T follicular helper cell (primary cell): ENCODE measurements around the gene FAM163B.
"Not testable (repeated sequence)": the region's sequence is repeated elsewhere in the genome, so short reads cannot be mapped to it uniquely, and the experiment has no call there.

Experiments
- DNase-seq: peaks from one replicate; pipeline ENCODE4 v3.0.0-alpha.2; 2020; ENCODE audit warnings: low read depth

FAM163B gene

GRCh38 chr9:133640160-133640559 lies 31.0 kb upstream of the FAM163B start:
- DNase-seq, result no peak

DNA sequence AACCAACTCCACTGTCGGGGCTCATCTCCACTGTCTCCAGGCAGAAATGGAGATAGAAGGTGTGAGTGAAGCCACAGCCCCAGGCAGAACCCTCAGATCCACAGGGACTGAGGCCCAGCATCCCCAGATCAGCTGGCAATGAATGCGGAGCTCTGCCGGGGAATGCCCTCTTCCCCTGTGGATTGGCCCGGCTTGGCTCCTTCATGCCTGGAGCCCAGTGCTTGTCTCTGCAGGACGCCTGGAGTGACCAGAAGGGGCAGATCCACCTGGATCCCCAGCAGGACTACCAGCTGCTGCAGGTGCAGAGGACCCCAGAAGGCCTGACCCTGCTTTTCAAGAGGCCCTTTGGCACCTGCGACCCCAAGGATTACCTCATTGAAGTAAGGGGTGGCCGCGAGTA lies 30.4 kb upstream of the FAM163B start:
- no peak for DNase-seq

GRCh38 chr9:133638711-133639110 lies 29.5 kb upstream of the FAM163B start:
- DNase-seq, result no peak

- no peak for DNase-seq
These were observed 28.9 kb upstream of the FAM163B start for GRCh38 chr9:133638076-133638475.

GRCh38 chr9:133637451-133638055 lies 28.4 kb upstream of the FAM163B start:
- DNase-seq, result no peak

GRCh38 chr9:133636902-133637301 lies 27.7 kb upstream of the FAM163B start:
- no peak for DNase-seq

DNA sequence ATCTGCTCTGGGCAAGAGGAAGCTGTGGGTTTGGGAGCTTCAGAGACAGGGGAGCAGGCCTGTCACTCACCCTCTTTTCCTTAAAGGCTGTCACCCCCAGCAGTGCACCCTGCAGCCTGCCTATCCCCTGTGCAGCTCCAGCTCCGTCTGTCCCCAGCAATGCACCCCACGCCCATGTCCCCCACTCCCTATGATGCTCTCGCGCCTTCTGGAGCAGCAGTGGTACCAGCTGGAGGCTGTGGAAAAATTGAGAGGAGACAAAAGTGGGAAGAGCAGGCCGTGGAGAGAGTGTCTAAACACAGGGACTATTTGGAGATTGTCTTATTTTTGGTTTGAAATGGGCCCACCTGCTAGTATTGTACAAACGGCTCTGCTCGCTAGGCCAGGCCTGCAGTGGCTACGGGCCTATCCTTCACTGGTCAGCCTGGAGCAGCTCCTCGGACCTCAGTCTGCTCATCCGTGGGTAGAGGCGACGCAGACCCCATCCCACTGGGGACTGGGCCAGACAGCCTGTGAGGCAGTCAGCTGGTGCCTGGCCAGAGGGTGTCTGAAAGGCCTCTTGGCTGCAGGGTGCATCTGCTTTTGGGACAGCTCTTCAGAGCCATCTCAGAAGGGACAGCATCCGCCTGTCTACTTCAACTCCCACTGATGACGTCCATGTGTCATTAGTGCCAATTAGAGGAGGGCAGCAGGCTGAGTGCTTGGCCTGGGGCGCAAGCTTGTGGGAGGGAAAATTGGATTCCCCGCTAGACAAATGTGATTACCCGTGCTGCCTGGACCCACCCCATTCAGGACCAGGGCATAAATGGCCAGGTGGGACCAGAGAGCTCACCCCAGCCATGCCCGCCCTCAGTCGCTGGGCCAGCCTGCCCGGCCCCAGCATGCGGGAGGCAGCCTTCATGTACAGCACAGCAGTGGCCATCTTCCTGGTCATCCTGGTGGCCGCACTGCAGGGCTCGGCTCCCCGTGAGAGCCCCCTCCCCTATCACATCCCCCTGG lies 26.6 kb upstream of the FAM163B start, which contains the start of gene DBH:
Gene DBH (plus strand): TSS at position 831 of the 999 bp plus-strand sequence. CDS start 9 bp downstream, at position 840.
- no peak for DNase-seq

- DNase-seq, result no peak
These were observed 25.9 kb upstream of the FAM163B start for GRCh38 chr9:133635098-133635497.

GRCh38 chr9:133634081-133634691 lies 25.0 kb upstream of the FAM163B start:
- DNase-seq, result no peak

DNA sequence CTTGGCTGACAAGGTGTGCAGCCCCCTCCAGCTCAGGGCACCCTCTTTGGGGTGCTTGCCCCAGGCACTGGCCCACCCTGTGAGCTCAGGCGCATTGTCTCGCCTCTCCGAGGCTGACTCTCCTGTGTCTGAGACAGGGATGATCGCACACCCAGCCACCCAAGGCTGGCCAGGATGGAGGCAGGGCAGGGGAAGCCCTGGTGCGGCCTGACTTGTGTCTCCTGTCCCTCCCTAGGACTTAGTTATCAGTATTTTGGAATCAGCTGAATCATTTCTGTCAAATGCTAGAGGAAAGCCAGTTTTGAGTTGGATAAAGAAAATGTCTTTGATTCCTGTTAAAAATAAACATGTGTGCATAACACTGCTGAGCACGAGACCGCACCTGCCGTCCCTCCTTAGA lies 24.5 kb upstream of the FAM163B start:
- DNase-seq, result no peak

DNA sequence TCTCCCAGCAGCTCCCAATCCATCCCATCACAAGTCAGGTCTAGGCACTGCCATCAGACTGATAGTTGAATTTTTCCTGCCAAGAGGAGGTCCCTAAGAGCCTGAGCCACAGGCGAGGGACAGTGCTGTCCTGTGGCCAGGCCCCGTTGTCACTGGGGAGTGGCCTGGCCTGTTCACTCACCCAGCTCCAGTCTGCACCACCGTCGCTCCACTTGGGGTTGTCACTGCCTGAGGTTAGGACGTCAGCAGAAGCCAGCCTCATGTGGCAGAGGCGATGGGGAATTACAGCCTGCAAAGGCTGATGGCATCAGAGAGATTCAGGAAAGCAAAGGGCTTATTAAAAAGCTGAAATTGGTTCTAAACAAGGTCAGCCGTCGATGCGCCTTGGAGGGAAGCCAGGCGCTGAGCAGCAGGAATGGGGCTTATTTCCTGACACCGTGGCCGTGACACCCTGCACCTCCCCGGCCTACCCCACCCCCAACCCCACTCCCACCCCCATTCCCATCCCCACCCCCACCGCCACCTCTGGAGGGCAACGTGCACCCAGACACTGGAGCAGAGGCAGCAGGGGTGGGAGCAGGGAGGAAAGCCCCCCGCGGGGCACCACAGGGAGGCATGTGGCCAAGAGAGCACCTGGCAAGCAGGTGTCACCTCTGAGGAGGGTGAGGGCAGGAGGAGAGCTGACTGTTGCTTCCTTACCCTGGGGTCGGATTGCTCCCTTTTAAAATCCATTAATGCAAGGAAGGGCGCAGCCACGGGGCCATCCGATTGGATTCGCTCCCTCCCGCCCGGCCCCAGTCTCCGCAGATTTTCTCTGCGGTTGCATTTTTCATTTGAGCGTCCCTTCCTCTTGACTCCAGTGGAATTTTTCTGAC lies 23.9 kb upstream of the FAM163B start:
- no peak for DNase-seq

GRCh38 chr9:133631111-133631510 lies 21.9 kb upstream of the FAM163B start:
- DNase-seq, result no peak

DNA sequence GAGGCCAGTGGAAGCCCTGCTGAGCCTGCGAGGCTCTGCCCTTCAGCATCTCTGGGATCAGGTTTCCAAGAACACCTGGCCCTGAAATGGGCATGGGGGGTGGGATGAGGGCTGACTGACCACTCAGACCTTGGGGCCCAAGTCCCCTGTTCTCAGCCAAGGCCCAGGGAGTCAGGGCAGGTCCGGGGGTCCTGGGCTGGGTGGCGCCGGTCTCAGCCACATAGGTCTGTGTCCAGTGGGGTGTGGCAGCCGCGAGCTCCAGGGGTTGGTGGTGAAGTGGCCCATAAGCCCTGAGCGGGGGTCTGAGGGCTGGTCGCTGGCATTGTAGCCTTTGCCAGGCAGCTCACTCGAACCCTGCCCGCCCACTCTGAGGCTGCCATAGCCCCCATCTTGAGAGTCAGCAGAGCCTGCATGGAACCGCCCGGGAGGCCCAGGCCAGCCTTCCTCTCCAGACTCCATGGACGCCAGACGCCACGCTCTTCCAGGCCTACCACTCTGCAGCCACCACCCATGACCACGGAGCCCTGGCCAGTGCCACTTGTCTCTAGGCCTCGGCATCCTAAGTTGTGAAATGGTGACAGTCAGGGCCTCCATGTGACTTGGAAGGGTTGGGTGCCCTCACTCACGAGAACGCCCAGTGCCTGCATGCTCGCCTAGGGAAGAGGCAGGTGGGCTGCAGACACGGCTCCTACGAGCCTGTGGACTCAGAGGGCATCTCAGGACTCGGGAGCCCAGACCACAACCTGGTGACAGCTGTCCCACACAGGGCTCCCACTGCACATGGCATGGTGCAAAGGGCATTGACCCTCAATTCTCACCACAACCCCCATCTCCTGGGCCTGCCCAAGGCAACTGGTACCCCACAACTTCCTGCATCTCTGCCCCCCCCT lies 20.3 kb upstream of the FAM163B start:
- DNase-seq, result no peak

GRCh38 chr9:133628766-133629165 lies 19.6 kb upstream of the FAM163B start:
- no peak for DNase-seq

DNA sequence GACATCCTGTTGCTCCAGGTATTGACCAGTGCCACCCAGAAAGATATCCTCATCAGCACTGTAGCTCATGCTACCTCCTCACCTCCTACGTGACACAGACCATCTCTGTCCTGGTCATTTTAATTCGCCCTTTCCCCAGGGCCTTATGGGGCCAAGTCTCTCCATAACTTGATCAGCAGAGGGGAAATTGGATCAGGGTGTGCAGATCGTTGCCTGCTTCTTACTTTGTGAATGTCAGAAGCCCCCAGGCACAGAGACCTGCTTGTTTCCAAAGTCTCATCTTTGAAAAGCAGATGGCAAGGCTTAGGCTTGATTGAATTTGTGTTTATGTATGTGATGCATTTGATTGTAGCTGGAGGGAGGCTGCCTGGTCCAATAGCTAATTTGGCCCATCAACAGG lies 18.2 kb upstream of the FAM163B start:
- no peak for DNase-seq

GRCh38 chr9:133626008-133626407 lies 16.8 kb upstream of the FAM163B start:
- DNase-seq, result not testable (repeated sequence)

GRCh38 chr9:133622555-133622954 lies 13.4 kb upstream of the FAM163B start:
- no peak for DNase-seq

GRCh38 chr9:133621725-133622267 lies 12.6 kb upstream of the FAM163B start:
- DNase-seq, result no peak

DNA sequence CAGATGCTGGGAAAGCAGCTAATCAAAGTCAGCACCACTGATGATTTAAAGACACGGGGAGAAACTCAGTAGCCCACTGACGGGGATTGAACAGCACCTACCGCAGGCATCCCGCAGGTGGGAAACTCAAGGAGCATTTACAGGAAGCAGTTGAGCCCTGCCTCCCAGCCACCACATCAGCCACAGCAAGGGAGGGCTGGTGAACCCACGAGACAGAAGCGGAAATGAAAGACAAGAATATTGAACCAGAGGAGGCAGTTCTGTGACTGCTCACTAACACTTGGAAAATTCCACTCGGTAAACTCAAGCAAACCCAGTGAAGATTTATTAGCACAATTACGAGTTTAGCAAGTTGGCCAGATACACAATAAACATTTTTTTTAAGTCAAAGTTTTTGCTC lies 10.6 kb upstream of the FAM163B start:
- peak; percentile 46 for DNase-seq

DNA sequence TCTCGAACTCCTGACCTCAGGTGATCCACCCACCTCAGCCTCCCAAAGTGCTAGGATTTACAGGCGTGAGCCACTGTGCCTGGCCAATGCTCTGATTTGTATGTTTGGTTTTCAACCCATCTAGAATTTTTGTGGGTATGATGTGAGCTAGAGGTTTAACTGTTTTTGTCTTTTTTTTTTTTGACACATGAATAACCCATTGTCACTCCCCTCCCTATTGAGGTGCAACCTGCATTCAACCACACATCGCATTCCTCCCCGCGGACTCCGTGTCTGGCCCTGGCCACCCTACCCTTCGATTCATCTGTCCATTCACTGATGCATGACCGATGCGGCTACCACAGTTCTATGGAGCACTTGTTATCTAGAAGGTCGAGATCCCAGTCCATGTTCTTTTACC lies 9.5 kb upstream of the FAM163B start:
- no peak for DNase-seq
